ES-I3 (cell line): Measurements from ENCODE around the gene HLA-B.

Experiments
- H3K36me3 ChIP-seq: 2 replicates; pipeline ENCODE4 v1.6.1; 2013; ENCODE audit warnings: mild to moderate bottlenecking, low read length, control low read depth, moderate library complexity; ENCODE audit not compliant: insufficient read depth
- H3K4me1 ChIP-seq: 2 replicates; pipeline ENCODE4 v1.6.1; 2013; ENCODE audit warnings: mild to moderate bottlenecking, control low read depth, low read length; ENCODE audit not compliant: insufficient read depth
- H3K9ac ChIP-seq: 2 replicates; pipeline ENCODE4 v1.6.1; 2013; ENCODE audit warnings: low read depth, mild to moderate bottlenecking, low read length, moderate library complexity
- H3K9me3 ChIP-seq: 2 replicates; pipeline ENCODE4 v1.6.1; 2013; ENCODE audit warnings: mild to moderate bottlenecking, low read length, moderate library complexity; ENCODE audit not compliant: control insufficient read depth, insufficient read depth

HLA-B gene

GRCh38 chr6:31352683-31353383 lies 4.1 kb downstream of the HLA-B start:
- Histone ChIP-seq H3K36me3 (no peaks in the 10 kb centered on the region), H3K4me1 (no peaks in the 10 kb centered on the region), H3K9ac (no peak overlapping the region), H3K9me3 (no peaks in the 10 kb centered on the region)

DNA sequence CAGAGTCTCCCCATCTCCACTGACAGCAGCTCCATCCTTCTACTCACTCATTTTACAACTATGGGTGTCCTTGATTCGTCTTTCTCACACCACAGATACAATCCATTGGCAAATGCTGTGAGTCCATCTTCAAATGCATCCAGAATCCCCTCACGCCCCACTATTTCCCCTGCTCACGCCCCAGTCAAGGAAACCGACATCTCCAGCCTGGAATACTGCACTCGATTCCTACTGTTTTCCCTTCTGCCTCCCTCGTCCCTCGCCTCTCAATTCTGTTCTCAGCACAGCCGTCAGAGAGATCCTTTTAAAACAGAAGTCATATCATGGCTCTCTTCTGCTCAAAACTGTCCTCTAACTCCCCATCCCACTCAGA lies 4.7 kb downstream of the HLA-B start:
- Histone ChIP-seq H3K9me3 (no peaks in the 10 kb centered on the region), H3K36me3 (no peaks in the 10 kb centered on the region), H3K9ac (no peak overlapping the region), H3K4me1 (no peaks in the 10 kb centered on the region)

GRCh38 chr6:31351401-31352309 lies 5.3 kb downstream of the HLA-B start:
- Histone ChIP-seq H3K9me3 (no peaks in the 10 kb centered on the region), H3K4me1 (no peaks in the 10 kb centered on the region), H3K36me3 (no peaks in the 10 kb centered on the region), H3K9ac (no peak overlapping the region)

- H3K9me3 ChIP-seq, result no peaks in the 10 kb centered on the region
- H3K4me1 ChIP-seq, result no peaks in the 10 kb centered on the region
- no peak overlapping the region for H3K9ac ChIP-seq
- no peaks in the 10 kb centered on the region for H3K36me3 ChIP-seq
Observed at GRCh38 chr6:31351033-31351380, 6.0 kb downstream of the HLA-B start.

DNA sequence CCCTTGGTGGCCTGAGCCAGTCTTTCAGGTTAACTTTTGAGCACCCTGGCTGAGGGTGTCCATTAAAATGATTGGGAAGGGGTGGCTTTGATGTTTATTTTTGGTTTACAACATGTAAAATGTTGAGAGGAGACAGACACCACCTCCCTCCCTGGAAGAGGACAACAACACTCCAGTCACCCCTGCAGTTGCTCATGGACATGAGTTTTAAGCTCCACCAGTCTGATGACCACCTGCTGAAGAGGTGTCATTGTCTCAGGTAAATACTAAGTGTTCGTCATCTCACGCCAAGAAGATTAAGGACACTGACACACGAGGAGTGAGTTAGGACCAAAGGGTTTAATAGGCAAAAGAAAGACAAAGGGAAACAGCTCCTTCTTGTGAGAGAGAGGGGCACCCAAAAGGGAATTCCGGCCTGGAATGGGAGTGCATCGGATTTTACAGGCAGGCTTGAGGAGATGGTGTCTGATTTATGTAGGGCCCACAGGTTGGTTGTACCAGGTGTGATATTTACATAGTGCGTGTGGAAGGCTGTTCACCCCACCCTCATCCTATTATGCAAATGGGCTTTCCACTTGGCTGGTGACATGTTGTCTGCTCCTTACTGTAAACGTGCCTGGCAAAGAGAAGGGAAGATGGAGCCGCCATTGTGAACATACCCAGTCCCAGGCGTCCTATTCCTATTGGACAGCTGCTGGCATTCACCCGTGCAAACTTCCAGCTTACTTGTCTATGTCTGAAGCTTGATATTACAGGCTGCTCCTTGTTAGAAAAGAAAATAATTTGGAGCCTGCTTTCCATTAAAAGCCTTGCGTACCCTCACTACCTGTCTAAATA lies 6.6 kb downstream of the HLA-B start:
- Histone ChIP-seq H3K9ac (no peak overlapping the region), H3K9me3 (no peaks in the 10 kb centered on the region), H3K4me1 (no peaks in the 10 kb centered on the region), H3K36me3 (no peaks in the 10 kb centered on the region)

DNA sequence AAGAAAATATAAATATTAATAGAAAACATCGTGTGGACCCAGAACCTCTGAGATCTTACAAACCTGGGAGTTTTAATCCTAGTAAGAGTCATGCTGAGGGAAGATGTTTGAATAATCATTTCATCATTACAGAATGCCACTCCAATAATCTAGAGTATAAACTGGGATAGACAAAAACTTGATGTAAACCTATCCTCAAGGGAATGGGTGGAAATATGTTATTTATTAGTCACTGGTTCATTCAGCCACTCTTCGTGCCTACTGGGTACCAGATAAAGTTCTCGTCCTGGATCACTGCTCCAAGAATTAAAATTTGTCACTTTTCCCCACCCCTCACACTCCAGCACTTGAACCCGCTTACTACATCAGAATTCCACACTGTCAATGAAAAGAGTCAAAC lies 7.7 kb downstream of the HLA-B start:
- no peaks in the 10 kb centered on the region for H3K36me3 ChIP-seq
- no peak overlapping the region for H3K9ac ChIP-seq
- H3K4me1 ChIP-seq, result no peaks in the 10 kb centered on the region
- H3K9me3 ChIP-seq, result no peaks in the 10 kb centered on the region

GRCh38 chr6:31345026-31345730 lies 11.8 kb downstream of the HLA-B start:
- no peaks in the 10 kb centered on the region for H3K36me3 ChIP-seq

DNA sequence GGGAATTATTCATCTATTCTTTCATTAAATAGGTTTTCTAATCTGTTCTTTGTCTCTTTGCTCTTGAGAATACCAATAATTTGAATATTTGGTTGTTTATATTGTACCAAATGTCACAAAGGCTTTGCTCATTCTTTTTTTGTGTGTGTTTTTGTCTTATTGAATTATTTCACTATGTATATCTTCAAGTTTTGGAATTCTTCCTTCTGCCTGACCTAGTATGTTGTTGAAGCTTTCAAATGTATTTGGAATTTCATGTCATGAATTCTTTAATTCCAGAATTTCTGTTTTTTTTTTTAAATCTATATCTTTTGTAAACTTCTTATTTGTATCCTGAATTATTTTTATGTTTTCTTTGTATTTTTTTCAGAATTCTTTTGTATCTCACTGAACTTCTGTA lies 16.8 kb downstream of the HLA-B start:
- H3K36me3 ChIP-seq, result no peaks in the 10 kb centered on the region
- peaks cover 6% of the 10 kb centered on the region for H3K9me3 ChIP-seq
- H3K9ac ChIP-seq, result no peak overlapping the region
- H3K4me1 ChIP-seq, result no peaks in the 10 kb centered on the region

More at GRCh38 chr6:31345026-31345730, 11.8 kb downstream of the HLA-B start:
- H3K9ac ChIP-seq, result no peak overlapping the region
- H3K9me3 ChIP-seq, result no peaks in the 10 kb centered on the region
- H3K4me1 ChIP-seq, result no peaks in the 10 kb centered on the region

DNA sequence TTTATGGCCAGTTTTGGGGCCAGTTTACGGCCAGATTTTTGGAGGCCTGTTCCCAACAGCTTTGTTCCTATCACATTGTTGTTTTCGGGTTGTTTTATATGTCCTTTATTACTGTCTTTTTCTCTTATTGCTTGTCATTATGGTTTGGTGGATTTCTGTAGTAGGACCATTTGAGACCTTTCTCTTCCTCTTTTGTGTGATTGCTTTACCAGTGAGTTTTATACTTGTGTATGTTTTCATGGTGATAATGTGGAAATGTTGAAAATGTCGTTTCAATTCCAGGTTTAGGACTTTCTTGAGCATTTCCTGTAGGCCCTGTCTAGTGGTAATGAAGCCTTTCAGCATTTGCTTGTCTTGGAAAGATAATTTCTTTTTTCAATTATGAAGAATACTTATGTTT lies 17.8 kb downstream of the HLA-B start:
- Histone ChIP-seq H3K36me3 (no peaks in the 10 kb centered on the region), H3K4me1 (no peaks in the 10 kb centered on the region), H3K9me3 (peaks cover 6% of the 10 kb centered on the region), H3K9ac (no peak overlapping the region)

- no peaks in the 10 kb centered on the region for H3K4me1 ChIP-seq
- H3K36me3 ChIP-seq, result no peaks in the 10 kb centered on the region
- H3K9me3 ChIP-seq, result peaks cover 6% of the 10 kb centered on the region
- H3K9ac ChIP-seq, result no peak overlapping the region
Observed at GRCh38 chr6:31336896-31337496, 20.0 kb downstream of the HLA-B start.

DNA sequence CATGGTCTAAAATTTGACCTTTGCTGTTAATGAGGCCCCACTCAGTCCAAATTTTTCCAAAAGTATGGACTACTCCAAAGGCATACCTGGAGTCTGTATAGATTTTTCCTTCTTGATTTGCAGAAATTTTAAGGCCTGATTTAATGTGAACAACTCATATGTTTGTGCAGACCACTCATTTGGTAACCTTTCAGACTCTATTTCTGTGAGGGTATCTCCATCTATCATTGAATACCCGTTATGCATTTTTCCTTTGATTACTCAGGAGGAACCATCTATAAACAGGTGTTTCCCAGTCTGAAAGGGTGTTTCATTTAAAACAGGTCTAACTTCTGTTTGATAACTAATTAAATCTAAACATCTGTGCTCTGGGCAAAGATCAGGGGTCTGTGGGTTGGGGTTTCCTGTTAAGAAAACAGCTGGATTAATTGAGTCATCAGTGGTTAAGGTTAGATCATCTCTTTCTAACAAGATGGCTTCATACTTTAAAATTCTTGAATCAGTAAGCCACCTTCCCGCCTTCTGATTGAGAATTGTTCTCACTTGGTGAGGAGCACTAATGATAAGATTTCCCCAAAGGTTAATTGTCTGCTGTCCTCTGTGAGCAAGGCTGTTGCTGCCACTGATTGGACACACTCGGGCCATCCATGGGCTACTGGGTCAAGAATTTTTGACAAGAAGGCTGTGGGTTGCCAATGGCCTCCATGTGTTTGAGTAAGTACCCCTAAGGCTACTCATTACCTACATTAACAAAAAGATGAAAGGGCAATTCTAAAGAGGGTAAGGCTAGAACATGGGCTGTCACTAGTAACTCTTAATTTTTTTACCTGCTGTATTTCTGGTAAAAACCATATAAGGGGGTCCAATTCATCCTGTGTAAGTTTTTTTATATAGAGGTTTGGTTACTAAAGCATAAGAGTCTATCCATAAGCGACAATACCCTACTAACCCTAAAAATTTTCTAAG lies 24.1 kb downstream of the HLA-B start:
- Histone ChIP-seq H3K36me3 (no peaks in the 10 kb centered on the region), H3K4me1 (no peaks in the 10 kb centered on the region), H3K9ac (no peak overlapping the region), H3K9me3 (peaks cover 6% of the 10 kb centered on the region)

GRCh38 chr6:31328355-31328960 lies 28.5 kb downstream of the HLA-B start:
- Histone ChIP-seq H3K9ac (no peak overlapping the region), H3K4me1 (no peaks in the 10 kb centered on the region), H3K9me3 (no peaks in the 10 kb centered on the region), H3K36me3 (no peaks in the 10 kb centered on the region)

DNA sequence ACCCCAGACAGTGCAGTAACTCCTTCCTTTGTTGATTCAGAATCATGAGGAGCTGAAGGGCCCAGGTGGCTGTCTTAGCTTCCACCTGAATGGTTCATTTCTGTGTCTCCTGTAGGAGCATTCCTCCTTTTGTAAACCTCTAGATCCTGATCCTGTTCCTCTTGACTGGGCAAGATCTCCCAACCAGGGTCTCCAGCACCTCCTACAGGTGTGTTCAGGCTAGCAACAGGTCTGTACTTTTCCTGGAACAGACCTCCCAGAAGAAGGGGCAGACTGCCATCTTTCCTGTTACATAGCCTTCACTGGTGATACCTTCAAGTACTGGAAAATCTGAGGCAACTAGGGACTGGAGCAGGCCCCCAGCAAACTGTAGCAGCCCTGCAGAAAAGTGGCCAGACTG lies 35.2 kb downstream of the HLA-B start:
- no peaks in the 10 kb centered on the region for H3K36me3 ChIP-seq
- no peaks in the 10 kb centered on the region for H3K4me1 ChIP-seq
- no peak overlapping the region for H3K9ac ChIP-seq
- no peaks in the 10 kb centered on the region for H3K9me3 ChIP-seq
